MCF 10A (cell line): ENCODE results near the gene MCTP2. TPM values are rescaled to one million over a fixed set of nuclear protein-coding genes. Genes with fewer than 3 reads are reported as not detected.

Source experiments
- BruUV-seq: library from RNA; stranded (reverse); fragments of 400-500 nt; replicated peaks from 2 replicates; lab custom pipeline; 2021; lab: Mats Ljungman, UMichigan
- CTCF ChIA-PET: fragments of 300-600 bp; sonication (Branson Sonifier 250); formaldehyde crosslinking; extraction: SDS; loops from one replicate; lab custom pipeline; 2021; ENCODE audit warnings: antibody characterized with exemption, inconsistent platforms; lab: Yijun Ruan, JAX
- POLR2A ChIA-PET: fragments of 300-600, 350-650 bp; sonication (Branson Sonifier 250); formaldehyde crosslinking; extraction: SDS; loops from one replicate; lab custom pipeline; 2020; ENCODE audit warnings: antibody characterized with exemption, inconsistent platforms; lab: Yijun Ruan, JAX
- DNase-seq: peaks from one replicate; pipeline ENCODE4 v3.0.0-alpha.2; 2018; ENCODE audit not compliant: unreplicated experiment
- H3K27ac Mint-ChIP-seq: one replicate; pipeline ENCODE4 v1.8.0; 2022; ENCODE audit warnings: mild to moderate bottlenecking, low read depth, mixed read lengths; ENCODE audit not compliant: unreplicated experiment
- H3K27me3 Mint-ChIP-seq: one replicate; pipeline ENCODE4 v1.8.0; 2022; ENCODE audit warnings: mixed read lengths; ENCODE audit not compliant: insufficient read depth, unreplicated experiment
- H3K36me3 Mint-ChIP-seq: one replicate; pipeline ENCODE4 v1.8.0; 2022; ENCODE audit warnings: mild to moderate bottlenecking, moderate library complexity, mixed read lengths; ENCODE audit not compliant: insufficient read depth, unreplicated experiment
- H3K4me1 Mint-ChIP-seq: one replicate; pipeline ENCODE4 v1.8.0; 2022; ENCODE audit warnings: mixed read lengths; ENCODE audit not compliant: insufficient read depth, unreplicated experiment
- H3K4me3 Mint-ChIP-seq: one replicate; pipeline ENCODE4 v1.8.0; 2022; ENCODE audit warnings: mild to moderate bottlenecking, moderate library complexity, mixed read lengths; ENCODE audit not compliant: unreplicated experiment
- H3K9me3 Mint-ChIP-seq: one replicate; pipeline ENCODE4 v1.8.0; 2022; ENCODE audit warnings: mixed read lengths; ENCODE audit not compliant: unreplicated experiment
- CTCF ChIP-seq: fragments of 200-600 bp; IDR thresholded peaks from one replicate; pipeline ENCODE4 v1.8.0; 2022; ENCODE audit warnings: antibody characterized with exemption, mild to moderate bottlenecking; ENCODE audit not compliant: unreplicated experiment
- intact Hi-C: fragments of 100-400 bp; cut with micrococcal nuclease; formaldehyde crosslinking; loops from 2 replicates; pipeline ENCODE4 v1.14.1; 2022
- total RNA-seq: library from RNA; stranded (reverse); gene quantifications from 2 replicates; pipeline ENCODE4 v1.2.3, GENCODE V29; 2022

The MCTP2 gene
- total RNA-seq, 1 experiment from 2014 or later, result 25.7 TPM

DNA sequence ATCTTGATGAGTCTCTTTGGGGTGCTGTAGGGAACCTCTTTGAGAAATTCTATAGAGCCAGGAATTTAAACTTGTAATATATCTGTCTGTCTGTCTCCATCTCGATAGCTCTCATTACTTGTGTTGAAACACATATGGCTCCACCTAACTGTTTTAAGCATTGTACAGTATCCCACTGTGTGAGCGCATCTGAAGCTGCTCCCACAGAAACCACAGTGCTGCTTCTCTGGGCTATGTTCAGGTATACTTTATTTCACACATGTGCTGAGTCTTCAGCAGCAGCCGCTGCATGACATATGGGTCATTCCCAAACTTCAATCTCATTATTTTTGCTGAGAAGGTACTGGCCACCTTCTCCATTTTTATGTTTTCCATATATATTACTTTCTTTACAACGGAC is 63.9 kb downstream of the MCTP2 start:
- CTCF ChIA-PET, result interaction anchor here (0.7 to 1.3 kb wide), 3 partner anchors 29 to 1375 kb away, joined by 3 to 4 read pairs (median 3); no protein-coding TSS in a partner anchor

DNA sequence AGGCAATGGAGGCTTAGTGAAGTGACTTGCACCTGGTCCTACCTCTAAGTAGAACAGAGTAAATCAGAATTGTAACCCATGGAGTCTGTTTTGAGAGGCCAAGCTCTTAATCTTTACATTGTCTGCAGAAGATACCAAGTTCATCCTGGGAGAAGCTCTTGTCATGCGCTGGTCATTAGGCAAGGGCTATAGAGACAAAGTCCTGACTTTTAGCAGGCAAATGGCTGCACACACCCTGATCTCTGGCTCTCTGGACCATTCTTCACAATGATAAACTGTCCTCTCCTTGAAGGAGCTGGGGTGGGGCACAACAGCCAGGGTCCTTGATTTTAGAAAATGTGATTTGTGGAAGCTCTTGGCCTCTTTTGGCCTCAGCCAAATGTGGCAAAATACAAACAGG is 65.4 kb downstream of the MCTP2 start:
- Mint-ChIP-seq H3K36me3 (peaks cover 13% of the 10 kb centered on the region), H3K27ac (no peak overlapping the region), H3K27me3 (no peaks in the 10 kb centered on the region), H3K9me3 (no peaks in the 10 kb centered on the region), H3K4me1 (peaks cover 10% of the 10 kb centered on the region), H3K4me3 (no peak overlapping the region)
- CTCF ChIA-PET, result interaction anchor here (0.6 to 1.3 kb wide), 3 partner anchors 132 to 1335 kb away, joined by 3 read pairs; no protein-coding TSS in a partner anchor
- POLR2A ChIA-PET, result no interaction called here
- BruUV-seq, result no TSS peak
- no peak for TF ChIP-seq CTCF
- intact Hi-C loops, result no loop called here
- DNase-seq, result no peak

More for the DNA sequence above, 63.9 kb downstream of the MCTP2 start:
- H3K9me3 Mint-ChIP-seq, result no peaks in the 10 kb centered on the region
- POLR2A ChIA-PET, result interaction anchor here (0.5 to 1.2 kb wide), 3 partner anchors 9 to 1210 kb away, joined by 3 to 4 read pairs (median 3); no protein-coding TSS in a partner anchor
- peaks cover 10% of the 10 kb centered on the region for H3K4me1 Mint-ChIP-seq
- intact Hi-C loops, result no loop called here
- no peak for TF ChIP-seq CTCF
- H3K4me3 Mint-ChIP-seq, result no peak overlapping the region
- H3K36me3 Mint-ChIP-seq, result peaks cover 12% of the 10 kb centered on the region
- no TSS peak for BruUV-seq
- DNase-seq, result no peak
- H3K27me3 Mint-ChIP-seq, result no peaks in the 10 kb centered on the region
- no peak overlapping the region for H3K27ac Mint-ChIP-seq

GRCh38 chr15:94297558-94297957 is 66.2 kb downstream of the MCTP2 start:
- no peaks in the 10 kb centered on the region for H3K9me3 Mint-ChIP-seq
- DNase-seq, result no peak
- no TSS peak for BruUV-seq
- TF ChIP-seq CTCF, result no peak
- no peak overlapping the region for H3K27ac Mint-ChIP-seq
- intact Hi-C loops, result no loop called here
- peaks cover 10% of the 10 kb centered on the region for H3K4me1 Mint-ChIP-seq
- ChIA-PET CTCF (interaction anchor here (0.6 kb wide), 2 partner anchors 11 to 133 kb away, joined by 3 read pairs; no protein-coding TSS in a partner anchor), POLR2A (interaction anchor here (1.0 kb wide), 1 partner anchor 35 kb away, joined by 3 read pairs; no protein-coding TSS in a partner anchor)
- H3K27me3 Mint-ChIP-seq, result no peaks in the 10 kb centered on the region
- H3K36me3 Mint-ChIP-seq, result peaks cover 13% of the 10 kb centered on the region
- H3K4me3 Mint-ChIP-seq, result no peak overlapping the region

GRCh38 chr15:94298364-94298763 is 67.0 kb downstream of the MCTP2 start:
- no peaks in the 10 kb centered on the region for H3K9me3 Mint-ChIP-seq
- CTCF ChIA-PET, result interaction anchor here (0.7 kb wide), 1 partner anchor 162 kb away, joined by 3 read pairs; no protein-coding TSS in a partner anchor
- no peak overlapping the region for H3K27ac Mint-ChIP-seq
- peaks cover 13% of the 10 kb centered on the region for H3K36me3 Mint-ChIP-seq
- no peaks in the 10 kb centered on the region for H3K27me3 Mint-ChIP-seq
- TF ChIP-seq CTCF, result no peak
- peak; percentile 21 for DNase-seq
- no TSS peak for BruUV-seq
- no peak overlapping the region for H3K4me3 Mint-ChIP-seq
- intact Hi-C loops, result no loop called here
- H3K4me1 Mint-ChIP-seq, result peaks cover 8% of the 10 kb centered on the region
- POLR2A ChIA-PET, result interaction anchor here (0.7 kb wide), 1 partner anchor 12 kb away, joined by 3 read pairs; no protein-coding TSS in a partner anchor
